Measurements from ENCODE around the gene RAB19.

DNA sequence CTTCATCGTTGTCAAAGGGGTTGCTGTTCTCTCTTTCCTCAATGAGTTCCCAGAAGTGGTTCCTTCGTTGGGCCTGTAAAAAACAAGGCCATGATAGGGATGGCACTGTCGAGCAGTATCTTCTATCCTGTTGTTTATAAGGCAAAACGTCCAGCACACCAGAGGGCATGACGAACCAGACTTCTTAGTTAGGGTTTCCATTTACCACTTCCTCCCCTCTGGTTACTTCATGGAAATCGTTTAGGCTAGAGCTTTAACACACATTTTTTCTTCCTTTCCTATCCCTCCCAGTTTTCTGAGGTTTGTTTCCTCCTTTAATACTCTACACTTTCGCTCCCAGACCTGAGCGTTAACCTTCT, 50.8 kb downstream of the RAB19 start:
- TF ChIP-seq, protein P1, sequence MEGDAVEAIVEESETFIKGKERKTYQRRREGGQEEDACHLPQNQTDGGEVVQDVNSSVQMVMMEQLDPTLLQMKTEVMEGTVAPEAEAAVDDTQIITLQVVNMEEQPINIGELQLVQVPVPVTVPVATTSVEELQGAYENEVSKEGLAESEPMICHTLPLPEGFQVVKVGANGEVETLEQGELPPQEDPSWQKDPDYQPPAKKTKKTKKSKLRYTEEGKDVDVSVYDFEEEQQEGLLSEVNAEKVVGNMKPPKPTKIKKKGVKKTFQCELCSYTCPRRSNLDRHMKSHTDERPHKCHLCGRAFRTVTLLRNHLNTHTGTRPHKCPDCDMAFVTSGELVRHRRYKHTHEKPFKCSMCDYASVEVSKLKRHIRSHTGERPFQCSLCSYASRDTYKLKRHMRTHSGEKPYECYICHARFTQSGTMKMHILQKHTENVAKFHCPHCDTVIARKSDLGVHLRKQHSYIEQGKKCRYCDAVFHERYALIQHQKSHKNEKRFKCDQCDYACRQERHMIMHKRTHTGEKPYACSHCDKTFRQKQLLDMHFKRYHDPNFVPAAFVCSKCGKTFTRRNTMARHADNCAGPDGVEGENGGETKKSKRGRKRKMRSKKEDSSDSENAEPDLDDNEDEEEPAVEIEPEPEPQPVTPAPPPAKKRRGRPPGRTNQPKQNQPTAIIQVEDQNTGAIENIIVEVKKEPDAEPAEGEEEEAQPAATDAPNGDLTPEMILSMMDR (IDR thresholded peaks at IDR 0.05): no peak
- no peak for TF ChIP-seq EZH2phosphoT487 (IDR thresholded peaks at IDR 0.05)
